Chondrocyte (in vitro differentiated cells): ENCODE data around the gene TYR. TPM values are rescaled to one million over a fixed set of nuclear protein-coding genes. Genes with fewer than 3 reads are reported as not detected.
"Not testable (repeated sequence)": the region's sequence is repeated elsewhere in the genome, so short reads cannot be mapped to it uniquely, and the experiment has no call there.

Experiments used
- DNase-seq: peaks from one replicate; pipeline ENCODE4 v3.0.0; 2021; ENCODE audit warnings: mixed read lengths, low spot score
- H3K27ac Mint-ChIP-seq: one replicate; pipeline ENCODE4 v1.8.0; 2021; ENCODE audit warnings: mild to moderate bottlenecking, moderate library complexity, mixed read lengths; ENCODE audit not compliant: unreplicated experiment
- H3K27me3 Mint-ChIP-seq: 2 replicates; pipeline ENCODE4 v1.8.0; 2021; ENCODE audit warnings: low read depth, mixed read lengths
- H3K36me3 Mint-ChIP-seq: 2 replicates; pipeline ENCODE4 v1.8.0; 2021; ENCODE audit warnings: low read depth, mixed read lengths
- H3K4me1 Mint-ChIP-seq: 2 replicates; pipeline ENCODE4 v1.8.0; 2021; ENCODE audit warnings: low read depth, mild to moderate bottlenecking, mixed read lengths
- H3K4me3 Mint-ChIP-seq: one replicate; pipeline ENCODE4 v1.8.0; 2021; ENCODE audit warnings: mild to moderate bottlenecking, moderate library complexity, mixed read lengths; ENCODE audit not compliant: unreplicated experiment
- H3K9me3 Mint-ChIP-seq: 2 replicates; pipeline ENCODE4 v1.8.0; 2021; ENCODE audit warnings: low read depth, mixed read lengths
- total RNA-seq: library from RNA; stranded (reverse); gene quantifications from 3 replicates; pipeline ENCODE4 v1.2.1, GENCODE V29; 2021
- TF ChIP-seq, protein P1 (sequence below): fragments of 200-600 bp; sonication (generic); IDR thresholded peaks from 2 replicates; pipeline ENCODE4 v1.5.0; 2021; ENCODE audit warnings: antibody characterized with exemption, mild to moderate bottlenecking, moderate library complexity

Gene TYR
- total RNA-seq, 1 donor from 2014 or later, result not detected

DNA sequence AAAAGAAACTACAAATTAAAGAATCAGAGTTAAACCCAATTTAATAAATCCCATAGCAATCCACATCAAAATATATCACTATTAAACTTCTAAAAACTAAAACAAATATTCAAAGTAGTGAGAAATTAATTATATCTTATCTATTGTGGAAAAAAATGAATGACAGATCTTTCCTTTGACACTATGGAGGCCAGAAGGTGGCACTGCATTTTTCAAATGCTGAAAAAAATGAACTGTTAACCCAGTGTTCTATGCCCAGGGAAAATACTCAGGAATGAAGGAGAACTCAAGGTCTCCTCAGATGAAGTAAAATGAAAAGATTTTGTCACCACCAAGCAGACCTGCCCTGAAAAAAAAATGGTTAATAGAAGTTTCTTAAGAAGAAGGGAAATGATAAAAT is 27.7 kb downstream of the TYR start:
- no peak for DNase-seq
- Mint-ChIP-seq H3K27ac (no peak overlapping the region), H3K4me1 (peaks cover 3% of the 10 kb centered on the region), H3K36me3 (peaks cover 2% of the 10 kb centered on the region), H3K4me3 (no peak overlapping the region), H3K27me3 (peaks cover 2% of the 10 kb centered on the region), H3K9me3 (peaks cover 10% of the 10 kb centered on the region)
- TF ChIP-seq, protein P1, sequence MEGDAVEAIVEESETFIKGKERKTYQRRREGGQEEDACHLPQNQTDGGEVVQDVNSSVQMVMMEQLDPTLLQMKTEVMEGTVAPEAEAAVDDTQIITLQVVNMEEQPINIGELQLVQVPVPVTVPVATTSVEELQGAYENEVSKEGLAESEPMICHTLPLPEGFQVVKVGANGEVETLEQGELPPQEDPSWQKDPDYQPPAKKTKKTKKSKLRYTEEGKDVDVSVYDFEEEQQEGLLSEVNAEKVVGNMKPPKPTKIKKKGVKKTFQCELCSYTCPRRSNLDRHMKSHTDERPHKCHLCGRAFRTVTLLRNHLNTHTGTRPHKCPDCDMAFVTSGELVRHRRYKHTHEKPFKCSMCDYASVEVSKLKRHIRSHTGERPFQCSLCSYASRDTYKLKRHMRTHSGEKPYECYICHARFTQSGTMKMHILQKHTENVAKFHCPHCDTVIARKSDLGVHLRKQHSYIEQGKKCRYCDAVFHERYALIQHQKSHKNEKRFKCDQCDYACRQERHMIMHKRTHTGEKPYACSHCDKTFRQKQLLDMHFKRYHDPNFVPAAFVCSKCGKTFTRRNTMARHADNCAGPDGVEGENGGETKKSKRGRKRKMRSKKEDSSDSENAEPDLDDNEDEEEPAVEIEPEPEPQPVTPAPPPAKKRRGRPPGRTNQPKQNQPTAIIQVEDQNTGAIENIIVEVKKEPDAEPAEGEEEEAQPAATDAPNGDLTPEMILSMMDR, result peak; percentile 71

DNA sequence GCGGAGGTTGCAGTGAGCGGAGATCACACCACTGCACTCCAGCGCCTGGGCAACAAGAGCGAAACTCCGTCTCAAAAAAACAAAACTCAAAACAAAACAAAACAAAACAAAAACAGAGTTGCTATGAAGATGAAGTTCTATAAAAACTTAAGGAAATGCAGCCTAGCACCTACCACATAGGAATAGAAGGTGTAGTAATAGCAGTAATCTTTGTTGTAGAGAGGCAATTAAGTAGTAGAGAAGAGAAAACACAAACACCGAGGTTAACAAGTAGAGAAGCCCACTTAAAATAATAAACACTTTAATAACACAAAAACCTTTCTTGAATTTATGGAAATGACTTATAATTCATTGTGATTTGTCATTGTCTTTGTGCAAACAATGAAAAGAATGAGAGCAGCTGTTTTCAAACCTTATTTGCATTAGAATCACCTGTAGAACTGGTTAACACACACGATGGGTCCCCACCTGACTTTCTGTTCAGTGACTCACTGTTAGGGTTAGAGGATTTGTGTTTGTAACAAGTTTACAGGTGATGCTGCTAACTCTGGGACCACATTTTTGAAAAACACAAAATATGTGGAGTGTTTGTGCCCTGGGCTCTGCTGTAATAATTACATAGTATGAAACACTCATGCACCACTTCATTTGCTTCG is 43.1 kb downstream of the TYR start:
- Mint-ChIP-seq H3K4me1 (no peaks in the 10 kb centered on the region), H3K27me3 (peaks cover 7% of the 10 kb centered on the region), H3K4me3 (no peak overlapping the region), H3K36me3 (no peaks in the 10 kb centered on the region), H3K27ac (no peak overlapping the region), H3K9me3 (no peaks in the 10 kb centered on the region)
- TF ChIP-seq, protein P1, result no peak
- DNase-seq, result no peak

DNA sequence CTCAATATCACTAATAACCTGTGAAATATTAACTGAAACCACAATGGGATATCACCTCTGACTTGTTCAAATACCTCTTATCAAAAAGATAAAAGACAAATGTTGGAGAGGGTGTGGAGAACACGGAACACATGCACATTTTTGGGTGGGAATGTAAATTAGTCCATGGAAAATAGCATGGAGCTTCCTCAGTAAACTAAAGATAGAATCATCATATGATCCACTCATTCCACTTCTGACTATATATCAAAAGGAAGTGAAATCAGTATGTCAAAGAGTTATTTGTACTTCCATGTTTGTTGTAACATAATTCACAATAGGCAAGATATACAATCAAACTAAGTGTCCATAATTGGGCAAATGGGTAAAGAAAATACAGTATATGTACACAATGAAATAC is 57.4 kb downstream of the TYR start:
- TF ChIP-seq, protein P1, result no peak
- Mint-ChIP-seq H3K27ac (no peak overlapping the region), H3K4me3 (no peak overlapping the region), H3K9me3 (peaks cover 22% of the 10 kb centered on the region), H3K36me3 (peaks cover 11% of the 10 kb centered on the region), H3K27me3 (no peaks in the 10 kb centered on the region), H3K4me1 (no peaks in the 10 kb centered on the region)
- DNase-seq, result no peak

DNA sequence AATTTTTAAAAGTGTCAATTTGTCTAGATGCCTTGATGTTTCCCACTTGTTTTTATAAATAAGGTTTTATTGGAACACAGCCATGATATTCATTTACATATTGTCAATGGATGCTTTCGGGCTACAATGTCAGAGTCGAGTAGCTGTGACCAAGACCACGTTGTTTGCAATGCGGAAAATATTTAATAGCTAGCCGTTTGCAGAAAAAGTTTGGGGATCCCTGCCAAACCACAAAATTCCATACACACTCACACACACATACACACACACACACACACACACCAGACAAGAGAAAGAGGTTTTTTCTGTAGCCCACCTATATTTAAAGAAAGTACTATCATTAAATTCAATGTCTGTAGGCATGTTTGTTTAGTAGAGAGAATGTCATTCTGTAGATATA is 58.3 kb downstream of the TYR start:
- TF ChIP-seq, protein P1, result no peak
- no peak for DNase-seq

DNA sequence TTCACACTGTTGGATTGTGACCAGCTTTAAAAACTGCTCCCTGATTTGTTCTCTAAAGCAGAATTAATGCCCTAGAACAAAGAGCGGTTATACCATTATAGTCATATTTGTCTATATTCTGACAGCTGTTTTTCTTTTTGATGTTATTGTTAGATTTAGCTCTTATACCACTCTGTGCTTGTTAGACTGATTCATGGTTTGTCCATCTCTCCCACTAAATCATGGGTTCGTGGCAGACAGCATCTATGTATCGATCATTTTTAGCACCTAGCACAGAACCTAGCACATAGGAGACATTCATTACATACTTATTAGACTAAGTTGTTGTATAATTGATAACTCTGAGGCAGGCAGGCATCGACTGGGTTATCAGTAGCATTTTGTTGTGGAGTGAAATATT is 69.3 kb downstream of the TYR start:
- not testable (repeated sequence) for H3K36me3 Mint-ChIP-seq, H3K4me1 Mint-ChIP-seq, H3K4me3 Mint-ChIP-seq, H3K9me3 Mint-ChIP-seq, H3K27me3 Mint-ChIP-seq, H3K27ac Mint-ChIP-seq, DNase-seq

More for the DNA sequence above, 58.3 kb downstream of the TYR start:
- no peak overlapping the region for H3K27ac Mint-ChIP-seq
- H3K4me3 Mint-ChIP-seq, result no peak overlapping the region
- H3K27me3 Mint-ChIP-seq, result no peaks in the 10 kb centered on the region
- peaks cover 8% of the 10 kb centered on the region for H3K36me3 Mint-ChIP-seq
- H3K4me1 Mint-ChIP-seq, result no peaks in the 10 kb centered on the region
- H3K9me3 Mint-ChIP-seq, result peaks cover 22% of the 10 kb centered on the region

DNA sequence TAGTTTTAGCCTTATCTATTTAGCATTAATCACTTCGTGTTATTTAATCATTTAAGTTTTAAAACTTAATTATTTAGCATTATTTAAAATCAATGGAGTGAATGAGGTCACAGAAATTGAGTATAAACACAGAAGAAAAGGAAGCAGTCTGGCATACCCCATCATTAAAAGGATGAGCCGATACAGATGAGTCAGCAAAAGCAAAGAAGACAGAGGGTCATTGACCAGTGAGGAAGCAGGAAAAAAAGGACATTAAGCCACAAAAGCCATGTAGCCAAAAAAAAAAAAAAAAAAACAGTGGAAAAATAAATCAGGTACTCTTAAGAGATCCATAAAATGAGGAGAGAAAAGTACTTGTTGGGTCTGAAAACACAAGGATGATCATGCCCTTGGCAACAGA is 71.5 kb downstream of the TYR start:
- Mint-ChIP-seq H3K9me3 (peaks cover 6% of the 10 kb centered on the region), H3K36me3 (peaks cover 6% of the 10 kb centered on the region), H3K27ac (no peak overlapping the region), H3K4me3 (no peak overlapping the region), H3K4me1 (peaks cover 11% of the 10 kb centered on the region), H3K27me3 (peaks cover 2% of the 10 kb centered on the region)
- DNase-seq, result no peak
- TF ChIP-seq, protein P1, result no peak

DNA sequence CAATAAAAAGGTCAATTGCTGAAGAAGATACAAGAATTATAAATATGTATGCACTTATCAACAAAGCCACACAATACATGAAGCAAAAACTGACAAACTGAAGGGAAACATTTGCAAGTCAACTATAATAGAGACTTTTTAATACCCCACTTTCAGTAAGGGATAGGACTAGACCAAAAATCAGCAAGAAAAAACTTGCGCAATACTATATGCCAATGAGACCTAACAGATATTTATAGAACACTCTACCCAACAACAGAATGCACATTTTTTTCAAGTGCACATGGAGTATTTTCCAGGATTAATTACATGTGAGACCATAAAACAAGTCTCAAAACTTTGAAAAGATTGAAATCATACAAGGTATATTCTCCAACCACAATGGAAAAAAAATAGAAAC is 83.8 kb downstream of the TYR start:
- not testable (repeated sequence) for H3K4me1 Mint-ChIP-seq, H3K27ac Mint-ChIP-seq, H3K9me3 Mint-ChIP-seq, H3K36me3 Mint-ChIP-seq, DNase-seq, H3K4me3 Mint-ChIP-seq, H3K27me3 Mint-ChIP-seq
